Measurements from ENCODE around the gene SERTAD3. TPM values are rescaled to one million over a fixed set of nuclear protein-coding genes. Genes with fewer than 3 reads are reported as not detected.

Gene SERTAD3
- total RNA-seq, 4 donors from 2014 or later: 15.6 to 23.4 (median 19.9) TPM

DNA sequence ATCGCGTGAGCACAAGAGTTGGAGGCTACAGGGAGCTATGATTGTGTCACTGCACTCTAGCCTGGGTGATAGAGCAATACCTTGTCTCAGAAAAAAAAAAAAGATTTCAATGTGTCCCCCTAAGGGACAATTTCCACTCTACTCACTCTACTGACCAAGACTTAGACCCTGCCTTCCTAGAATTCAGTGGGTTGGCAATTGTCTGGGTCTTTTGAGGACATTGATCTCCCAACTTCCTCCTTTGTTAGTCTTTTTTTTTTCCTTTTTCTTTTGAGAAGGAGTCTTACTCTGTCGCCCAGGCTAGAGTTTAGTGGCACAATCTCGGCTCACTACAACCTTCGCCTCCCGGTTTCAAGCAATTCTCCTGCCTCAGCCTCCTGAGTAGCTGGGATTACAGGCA lies 24.9 kb upstream of the SERTAD3 start:
- 87 to 94% methylated on average over 6 of the region's 6 CpGs for WGBS, 2 donors
- H3K27me3 ChIP-seq: no peaks in the 10 kb centered on the region
- no peak overlapping the region for H3K4me3 ChIP-seq
- TF ChIP-seq POLR2A (IDR thresholded peaks at IDR 0.05): no peak
- no peak overlapping the region for H3K27ac ChIP-seq
- peaks cover 0 to 29% (median 20%) of the 10 kb centered on the region in 4 donors for H3K4me1 ChIP-seq
- H3K9me3 ChIP-seq: no peaks in the 10 kb centered on the region
- no peaks in the 10 kb centered on the region for H3K36me3 ChIP-seq
- no peak for DNase-seq (ENCODE audit: low spot score in 2 of 2)

DNA sequence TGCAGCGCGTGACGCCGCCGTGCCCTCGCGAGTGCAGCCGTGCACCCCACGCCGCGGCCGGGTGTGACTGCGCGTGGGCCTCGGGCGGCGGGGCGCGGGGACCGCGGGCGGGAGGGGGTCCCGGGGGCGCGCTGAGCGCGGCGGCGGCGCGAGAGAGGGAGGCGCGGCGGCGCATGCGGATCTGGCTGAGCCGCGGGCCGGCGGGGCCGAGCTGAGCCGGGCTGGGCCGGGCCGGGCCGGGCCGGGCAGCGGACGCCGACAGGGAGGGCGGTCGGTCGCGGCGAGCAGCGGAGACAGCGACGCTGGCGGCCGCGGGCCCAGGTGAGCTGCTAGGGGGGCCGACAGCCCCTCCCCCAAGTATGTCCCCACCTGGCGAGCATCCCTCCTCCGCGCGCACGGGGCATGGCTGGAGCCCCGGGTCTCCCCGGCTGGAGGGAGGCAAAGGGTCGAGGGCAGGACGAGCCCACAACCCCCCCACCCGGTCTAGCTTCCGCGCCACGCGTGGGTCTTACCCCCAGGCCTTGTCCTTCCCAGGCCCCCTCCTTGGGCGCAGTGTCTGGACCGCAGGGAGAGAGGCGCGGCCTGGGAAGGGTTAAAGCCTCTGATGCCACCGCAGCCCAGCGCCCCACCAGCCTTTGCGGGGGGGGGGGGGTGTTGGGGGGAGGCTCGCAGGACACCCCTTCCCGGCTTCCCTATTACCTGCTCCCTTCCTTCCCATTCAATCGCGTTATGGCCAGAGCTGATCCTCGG lies 23.0 kb upstream of the SERTAD3 start, which contains the start of gene SPTBN4:
SPTBN4 (plus strand) TSS at position 17 of the 750 bp plus-strand sequence. CDS start 5,621 bp downstream, outside the sequence.
- H3K27ac ChIP-seq: peak within 1 kb of the TSS; percentile 73 to 98 (median 88)

DNA sequence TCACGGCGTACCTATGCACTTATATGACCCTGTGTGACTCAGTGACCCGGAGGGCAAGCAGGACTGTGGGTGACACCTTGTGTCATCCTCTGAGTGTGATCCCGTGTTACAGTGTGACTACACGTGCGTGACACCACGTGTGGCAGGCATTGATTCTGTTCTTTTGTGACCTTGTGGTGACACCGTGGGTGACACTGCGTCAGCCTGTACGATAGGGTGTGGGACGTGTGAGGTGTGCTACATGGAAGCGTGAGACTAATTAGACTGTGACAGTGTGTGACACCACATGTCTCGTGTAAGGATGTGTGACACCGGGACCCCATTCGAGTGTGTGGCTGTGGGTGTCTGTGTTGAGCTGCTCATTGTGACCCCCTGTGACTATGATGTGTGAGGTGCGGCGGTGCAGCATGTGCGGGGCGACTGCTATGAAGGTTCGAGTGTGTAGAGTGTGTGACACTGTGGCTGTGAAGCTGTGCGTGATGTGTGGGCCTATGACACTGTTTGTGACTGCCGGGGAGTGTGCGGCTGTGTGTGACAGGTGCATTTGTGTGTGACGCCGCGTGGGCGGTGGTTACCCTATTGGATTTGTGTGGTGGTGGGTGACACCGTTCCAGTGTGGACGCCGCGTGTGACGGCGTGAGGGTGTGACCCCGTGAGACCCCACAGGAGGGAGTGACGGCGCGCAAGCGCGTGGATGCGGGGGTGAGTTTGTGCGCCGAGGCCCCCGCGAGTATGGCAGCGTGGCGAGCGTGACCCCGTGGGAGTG lies 22.3 kb upstream of the SERTAD3 start:
- Histone ChIP-seq H3K27me3 (no peaks in the 10 kb centered on the region), H3K4me3 (peak overlapping the region; percentile 28 to 85 (median 46)), H3K36me3 (no peaks in the 10 kb centered on the region), H3K9me3 (no peaks in the 10 kb centered on the region), H3K27ac (peak overlapping the region; percentile 73 to 98 (median 88)), H3K4me1 (peaks cover 0 to 40% (median 26%) of the 10 kb centered on the region in 4 donors)
- TF ChIP-seq EP300 (IDR thresholded peaks at IDR 0.05): peak in 1 of 2 donors; percentile 43
- no peak for TF ChIP-seq POLR2A (IDR thresholded peaks at IDR 0.05)
- TF ChIP-seq, protein P1, sequence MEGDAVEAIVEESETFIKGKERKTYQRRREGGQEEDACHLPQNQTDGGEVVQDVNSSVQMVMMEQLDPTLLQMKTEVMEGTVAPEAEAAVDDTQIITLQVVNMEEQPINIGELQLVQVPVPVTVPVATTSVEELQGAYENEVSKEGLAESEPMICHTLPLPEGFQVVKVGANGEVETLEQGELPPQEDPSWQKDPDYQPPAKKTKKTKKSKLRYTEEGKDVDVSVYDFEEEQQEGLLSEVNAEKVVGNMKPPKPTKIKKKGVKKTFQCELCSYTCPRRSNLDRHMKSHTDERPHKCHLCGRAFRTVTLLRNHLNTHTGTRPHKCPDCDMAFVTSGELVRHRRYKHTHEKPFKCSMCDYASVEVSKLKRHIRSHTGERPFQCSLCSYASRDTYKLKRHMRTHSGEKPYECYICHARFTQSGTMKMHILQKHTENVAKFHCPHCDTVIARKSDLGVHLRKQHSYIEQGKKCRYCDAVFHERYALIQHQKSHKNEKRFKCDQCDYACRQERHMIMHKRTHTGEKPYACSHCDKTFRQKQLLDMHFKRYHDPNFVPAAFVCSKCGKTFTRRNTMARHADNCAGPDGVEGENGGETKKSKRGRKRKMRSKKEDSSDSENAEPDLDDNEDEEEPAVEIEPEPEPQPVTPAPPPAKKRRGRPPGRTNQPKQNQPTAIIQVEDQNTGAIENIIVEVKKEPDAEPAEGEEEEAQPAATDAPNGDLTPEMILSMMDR (IDR thresholded peaks at IDR 0.05): peak in 1 of 5 experiments; percentile 8
- WGBS, 2 donors: 8 to 14% methylated on average over 31 to 43 of the region's 48 CpGs
- peak; percentile 21 to 31 for DNase-seq (ENCODE audit: low spot score in 2 of 2)

More for the DNA sequence above, 23.0 kb upstream of the SERTAD3 start, which contains the start of gene SPTBN4:
- H3K36me3 ChIP-seq: no peaks in the 10 kb centered on the region
- H3K27me3 ChIP-seq: no peaks in the 10 kb centered on the region
- H3K4me3 ChIP-seq: peak within 1 kb of the TSS; percentile 28 to 85 (median 46)
- DNase-seq (ENCODE audit: low spot score in 2 of 2): no peak
- TF ChIP-seq POLR2A (IDR thresholded peaks at IDR 0.05) (no peak), EP300 (IDR thresholded peaks at IDR 0.05) (no peak)
- TF ChIP-seq, protein P1 (IDR thresholded peaks at IDR 0.05): no peak
- peaks cover 0 to 40% (median 22%) of the 10 kb centered on the region in 4 donors for H3K4me1 ChIP-seq
- H3K9me3 ChIP-seq: no peaks in the 10 kb centered on the region
- 10 to 22% methylated on average over 7 to 47 of the region's 87 CpGs for WGBS, 2 donors

DNA sequence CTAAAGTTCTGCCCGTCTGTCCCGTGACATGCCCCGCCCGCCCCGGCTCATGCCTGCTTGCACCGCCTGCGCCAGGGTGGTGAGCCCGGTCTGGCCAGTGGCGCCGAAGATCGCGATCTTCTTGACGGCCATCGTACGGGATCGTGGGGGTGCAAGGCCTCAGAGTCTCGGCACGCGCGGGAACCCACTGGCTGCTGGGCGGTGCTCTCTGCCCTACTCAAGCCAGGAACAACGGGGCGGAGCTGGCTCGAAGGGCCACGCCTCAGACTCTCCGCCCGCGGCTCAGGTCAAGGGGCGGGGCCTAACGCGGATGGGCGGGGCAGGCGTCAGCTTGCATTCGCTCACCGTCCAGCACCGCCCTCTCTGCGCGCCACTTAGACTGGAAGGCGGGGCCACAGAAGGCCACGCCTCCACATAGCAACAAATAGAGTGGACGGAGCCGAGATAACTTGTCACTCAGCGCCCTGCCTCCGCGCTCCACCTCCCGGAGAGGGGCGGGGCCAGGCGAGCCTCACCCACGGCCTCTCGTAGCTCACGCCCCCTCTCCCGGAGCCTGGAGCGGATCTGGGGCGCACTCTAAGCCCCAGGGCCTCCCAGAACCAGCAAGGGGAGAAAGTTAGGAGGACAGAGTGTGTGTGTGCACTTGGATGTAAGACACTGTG lies 21.6 kb upstream of the SERTAD3 start, which contains the start of gene BLVRB:
BLVRB (minus strand) TSS at position 189 of the 662 bp plus-strand sequence; CDS start at position 132, 57 bp downstream.
- TF ChIP-seq EP300 (IDR thresholded peaks at IDR 0.05) (peak; percentile 97 to 98), POLR2A (IDR thresholded peaks at IDR 0.05) (peak; percentile 88 to 97)
- TF ChIP-seq, protein P1 (IDR thresholded peaks at IDR 0.05): no peak
- DNase-seq (ENCODE audit: low spot score in 2 of 2): peak; percentile 100
- Histone ChIP-seq H3K4me1 (peaks cover 0 to 40% (median 29%) of the 10 kb centered on the region in 4 donors), H3K27ac (peak within 1 kb of the TSS; percentile 92 to 99 (median 96)), H3K4me3 (peak within 1 kb of the TSS; percentile 59 to 94 (median 78)), H3K9me3 (no peaks in the 10 kb centered on the region), H3K27me3 (no peaks in the 10 kb centered on the region), H3K36me3 (no peaks in the 10 kb centered on the region)
- WGBS, 2 donors: 0% methylated on average over 31 to 41 of the region's 54 CpGs

DNA sequence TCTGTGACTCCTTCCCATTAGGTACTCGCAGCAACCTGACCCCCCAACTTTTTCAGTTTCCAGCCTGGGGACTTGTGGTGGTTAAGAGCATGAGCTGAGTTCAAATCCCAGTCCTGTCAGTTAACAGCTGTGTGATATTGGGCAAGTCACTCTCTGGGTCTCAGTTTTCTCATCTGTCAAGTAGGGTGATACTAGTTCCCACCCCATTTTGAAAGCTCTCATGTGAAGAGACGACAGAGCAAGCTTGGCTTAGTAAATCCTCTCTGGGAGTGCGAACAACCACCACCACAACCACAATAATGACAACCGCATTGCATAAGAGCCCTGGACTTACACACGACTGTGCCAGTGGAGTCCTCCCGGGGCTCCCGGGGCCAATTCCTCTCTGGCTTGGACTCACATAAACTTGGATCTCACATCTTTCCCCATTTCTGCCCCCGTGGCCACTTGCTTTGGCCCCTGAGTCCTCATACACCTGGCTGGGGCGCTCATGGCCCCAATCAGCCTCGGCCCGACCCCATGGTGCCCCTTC lies 21.0 kb upstream of the SERTAD3 start:
- peak in 1 of 2 donors; percentile 61 for DNase-seq (ENCODE audit: low spot score in 2 of 2)
- no peaks in the 10 kb centered on the region for H3K27me3 ChIP-seq
- peaks cover 0 to 40% (median 29%) of the 10 kb centered on the region in 4 donors for H3K4me1 ChIP-seq
- no peaks in the 10 kb centered on the region for H3K9me3 ChIP-seq
- H3K36me3 ChIP-seq: no peaks in the 10 kb centered on the region
- TF ChIP-seq EP300 (IDR thresholded peaks at IDR 0.05) (no peak), POLR2A (IDR thresholded peaks at IDR 0.05) (no peak)
- TF ChIP-seq, protein P1 (IDR thresholded peaks at IDR 0.05): no peak
- 15% methylated on average over 11 of the region's 11 CpGs for WGBS, 2 donors
- H3K27ac ChIP-seq: peak overlapping the region; percentile 92 to 99 (median 96)
- H3K4me3 ChIP-seq: peak overlapping the region; percentile 59 to 94 (median 78)
